IMR-90 (cell line): ENCODE results near the gene CD93. TPM values are rescaled to one million over a fixed set of nuclear protein-coding genes. Genes with fewer than 3 reads are reported as not detected.

Experiments
- ATAC-seq: fragments of 200-7000 bp; cut with Tn5 transposase; 2 replicates; pipeline ENCODE4 v1.9.1; 2020; ENCODE audit warnings: low read depth, mild to moderate bottlenecking, moderate library complexity
- BruUV-seq: library from RNA; stranded (reverse); fragments of 400-500 nt; replicated peaks from 2 replicates; lab custom pipeline; 2021; lab: Mats Ljungman, UMichigan
- CTCF ChIA-PET: fragments of 300-600 bp; formaldehyde crosslinking; extraction: SDS; loops from one replicate; lab custom pipeline; 2021; ENCODE audit warnings: antibody characterized with exemption; lab: Yijun Ruan, JAX
- POLR2A ChIA-PET: fragments of 300-600 bp; sonication (Branson Sonifier 250); formaldehyde crosslinking; loops from one replicate; lab custom pipeline; 2022; ENCODE audit warnings: antibody characterized with exemption; ENCODE audit not compliant: unreplicated experiment; lab: Charles Lee
- DNase-seq: peaks from one replicate; pipeline ENCODE4 v3.0.0; 2013
- H2AFZ ChIP-seq: replicated peaks from 2 replicates; pipeline ENCODE3; 2013; ENCODE audit warnings: low read length, mild to moderate bottlenecking; ENCODE audit not compliant: poor library complexity
- H2AK5ac ChIP-seq: 2 replicates; pipeline ENCODE4 v1.6.1; 2013; ENCODE audit warnings: low read depth, low read length, inconsistent platforms
- H2AK9ac ChIP-seq: replicated peaks from 2 replicates; pipeline ENCODE3; 2013; ENCODE audit warnings: mild to moderate bottlenecking, low read depth, low read length, moderate library complexity; ENCODE audit not compliant: poor library complexity
- H2BK120ac ChIP-seq: 2 replicates; pipeline ENCODE4 v1.6.1; 2013; ENCODE audit warnings: low read depth, low read length, inconsistent platforms
- H2BK15ac ChIP-seq: 3 replicates; pipeline ENCODE4 v1.6.1; 2013; ENCODE audit warnings: low read depth, low read length, inconsistent platforms
- H2BK20ac ChIP-seq: 2 replicates; pipeline ENCODE4 v1.6.1; 2013; ENCODE audit warnings: low read depth, mild to moderate bottlenecking, inconsistent platforms, low read length, moderate library complexity
- H2BK5ac ChIP-seq: 2 replicates; pipeline ENCODE4 v1.6.1; 2013; ENCODE audit warnings: mild to moderate bottlenecking, low read depth, low read length, inconsistent platforms; ENCODE audit not compliant: poor library complexity, severe bottlenecking
- H3K14ac ChIP-seq: replicated peaks from 2 replicates; pipeline ENCODE4 v1.6.1; 2013; ENCODE audit warnings: low read depth, low read length, inconsistent platforms
- H3K18ac ChIP-seq: 2 replicates; pipeline ENCODE4 v1.6.1; 2013; ENCODE audit warnings: low read depth, low read length, control low read depth
- H3K23ac ChIP-seq: 2 replicates; pipeline ENCODE4 v1.6.1; 2013; ENCODE audit warnings: low read depth, low read length, inconsistent platforms
- H3K27ac ChIP-seq: 2 replicates; pipeline ENCODE4 v1.5.1; 2013; ENCODE audit warnings: mild to moderate bottlenecking, control low read depth, low read length; ENCODE audit not compliant: insufficient read depth
- H3K27me3 ChIP-seq: 2 replicates; pipeline ENCODE4 v1.6.1; 2013; ENCODE audit warnings: low read length; ENCODE audit not compliant: control insufficient read depth, insufficient read depth
- H3K36me3 ChIP-seq: 2 replicates; pipeline ENCODE4 v1.6.1; 2013; ENCODE audit warnings: low read length, mixed read lengths; ENCODE audit not compliant: control insufficient read depth, insufficient read depth
- H3K4ac ChIP-seq: 2 replicates; pipeline ENCODE4 v1.6.1; 2013; ENCODE audit warnings: low read depth, low read length, inconsistent platforms
- H3K4me1 ChIP-seq: 2 replicates; pipeline ENCODE4 v1.6.1; 2013; ENCODE audit warnings: low read length, mixed read lengths; ENCODE audit not compliant: control insufficient read depth, insufficient read depth
- H3K4me2 ChIP-seq: 2 replicates; pipeline ENCODE4 v1.6.1; 2013; ENCODE audit warnings: low read depth, mild to moderate bottlenecking, control low read depth, low read length, moderate library complexity
- H3K4me3 ChIP-seq: 2 replicates; pipeline ENCODE4 v1.5.1; 2013; ENCODE audit warnings: low read depth, mild to moderate bottlenecking, control low read depth, low read length, moderate library complexity; ENCODE audit not compliant: insufficient read depth
- H3K56ac ChIP-seq: 2 replicates; pipeline ENCODE4 v1.6.1; 2013; ENCODE audit warnings: low read length, inconsistent platforms; ENCODE audit not compliant: insufficient read depth; ENCODE audit errors: extremely low read depth
- H3K79me1 ChIP-seq, 2 experiments: 2 replicates each; pipeline ENCODE4 v1.6.1; 2013; ENCODE audit warnings: low read length in 2 of 2, inconsistent platforms in 1 of 2, low read depth in 1 of 2
- H3K9ac ChIP-seq: 2 replicates; pipeline ENCODE4 v1.6.1; 2013; ENCODE audit warnings: low read depth, low read length, control low read depth
- H3K9me1 ChIP-seq: 2 replicates; pipeline ENCODE4 v1.6.1; 2013; ENCODE audit warnings: low read length, inconsistent platforms; ENCODE audit not compliant: insufficient read depth
- H3K9me3 ChIP-seq: 2 replicates; pipeline ENCODE4 v1.6.1; 2013; ENCODE audit warnings: low read length; ENCODE audit not compliant: control insufficient read depth, insufficient read depth
- H4K20me1 ChIP-seq: 2 replicates; pipeline ENCODE4 v1.6.1; 2013; ENCODE audit warnings: low read length, inconsistent platforms; ENCODE audit not compliant: insufficient read depth
- H4K5ac ChIP-seq: 2 replicates; pipeline ENCODE4 v1.6.1; 2013; ENCODE audit warnings: mild to moderate bottlenecking, low read depth, low read length, control low read depth
- H4K8ac ChIP-seq, 2 experiments: 2 replicates each; pipeline ENCODE4 v1.6.1; 2013; ENCODE audit warnings: low read depth in 2 of 2, low read length in 2 of 2, control low read depth in 1 of 2, inconsistent platforms in 1 of 2
- H4K91ac ChIP-seq: 2 replicates; pipeline ENCODE4 v1.6.1; 2013; ENCODE audit warnings: low read depth, low read length, inconsistent platforms; ENCODE audit not compliant: insufficient read depth
- CEBPB ChIP-seq: IDR thresholded peaks from 2 replicates; pipeline ENCODE4 v1.6.1; 2012; ENCODE audit warnings: low read depth, low read length, improper control_type of control experiment
- CHD1 ChIP-seq: IDR thresholded peaks from 2 replicates; pipeline ENCODE4 v1.6.1; 2012; ENCODE audit warnings: low read depth, low read length, improper control_type of control experiment
- ELK1 ChIP-seq: fragments of 150-350 bp; IDR thresholded peaks from 2 replicates; pipeline ENCODE4 v1.6.1; 2016; ENCODE audit warnings: low read depth, mild to moderate bottlenecking, low read length, moderate library complexity, borderline replicate concordance
- FOS ChIP-seq: fragments of 150-350 bp; IDR thresholded peaks from 2 replicates; pipeline ENCODE4 v1.6.1; 2016; ENCODE audit warnings: low read depth, low read length
- MAFK ChIP-seq: IDR thresholded peaks from 2 replicates; pipeline ENCODE4 v1.6.1; 2012; ENCODE audit warnings: low read depth, low read length, improper control_type of control experiment
- MAZ ChIP-seq: IDR thresholded peaks from 2 replicates; pipeline ENCODE4 v1.6.1; 2012; ENCODE audit warnings: low read depth, mild to moderate bottlenecking, low read length, improper control_type of control experiment, moderate library complexity, borderline replicate concordance
- MXI1 ChIP-seq: IDR thresholded peaks from 2 replicates; pipeline ENCODE4 v1.6.1; 2012; ENCODE audit warnings: low read depth, mild to moderate bottlenecking, low read length, moderate library complexity, borderline replicate concordance
- NFE2L2 ChIP-seq: fragments of 150-350 bp; IDR thresholded peaks from 2 replicates; pipeline ENCODE4 v1.6.1; 2016; ENCODE audit warnings: low read depth, mild to moderate bottlenecking, low read length
- POLR2A ChIP-seq: IDR thresholded peaks from 2 replicates; pipeline ENCODE4 v1.6.1; 2012; ENCODE audit warnings: mild to moderate bottlenecking, low read depth, low read length
- RAD21 ChIP-seq: IDR thresholded peaks from 2 replicates; pipeline ENCODE4 v1.6.1; 2012; ENCODE audit warnings: low read length, improper control_type of control experiment
- RCOR1 ChIP-seq: IDR thresholded peaks from 2 replicates; pipeline ENCODE4 v1.6.1; 2012; ENCODE audit warnings: mild to moderate bottlenecking, low read length, improper control_type of control experiment; ENCODE audit not compliant: insufficient replicate concordance
- RFX5 ChIP-seq: IDR thresholded peaks from 2 replicates; pipeline ENCODE4 v1.8.0; 2012; ENCODE audit warnings: low read depth, mild to moderate bottlenecking, low read length, moderate library complexity
- SMC3 ChIP-seq: fragments of 150-350 bp; IDR thresholded peaks from 2 replicates; pipeline ENCODE4 v1.6.1; 2016; ENCODE audit warnings: low read depth, mild to moderate bottlenecking, antibody characterized with exemption, low read length, moderate library complexity
- WGBS, 2 experiments: methylation state at CpG; one replicate each; pipeline versions ENCODE4 v1.1.5 to v1.1.7; 2013; ENCODE audit warnings: missing lambda C conversion rate in 2 of 2; ENCODE audit not compliant: insufficient read length in 1 of 2; ENCODE audit errors: extremely low coverage in 2 of 2; 5-methylcytosine and 5-hydroxymethylcytosine counted together
- dilution Hi-C: fragments of 300-500 bp; cut with HindIII; formaldehyde crosslinking; loops from one replicate; pipeline ENCODE4 v1.14.3; 2018; ENCODE audit warnings: low sequenced_read_pairs; ENCODE audit not compliant: unreplicated experiment
- in situ Hi-C: fragments of 300-500 bp; cut with MboI; formaldehyde crosslinking; loops from 3 replicates; pipeline ENCODE4 v1.14.3; 2019; ENCODE audit warnings: low sequenced_read_pairs, inconsistent platforms, mixed read lengths
- intact Hi-C: fragments of 100-400 bp; cut with micrococcal nuclease; formaldehyde crosslinking; loops from 2 replicates; pipeline ENCODE4 v1.10.0; 2022
- polyA plus RNA-seq, 3 experiments: library from polyadenylated mRNA; depleted of rRNA; stranded (reverse); fragments of >200 nt; gene quantifications; 2 replicates each; pipeline ENCODE4 v1.2.3, GENCODE V29; 2012; ENCODE audit warnings: low replicate concordance in 1 of 3
- total RNA-seq: library from RNA; depleted of rRNA; stranded (reverse); fragments of >200 nt; gene quantifications from 2 replicates; pipeline ENCODE4 v1.2.3, GENCODE V29; 2012

Gene CD93
- total and polyA plus RNA-seq, 2 of the 4 experiments (the other 2 are of a cell fraction): under 0.01 to 0.02 TPM

- Histone ChIP-seq H2BK120ac (no peak overlapping the region), H3K56ac (no peak overlapping the region), H3K9ac (no peak overlapping the region), H2BK20ac (no peak overlapping the region), H3K9me3 (no peaks in the 10 kb centered on the region), H3K14ac (no peak overlapping the region), H4K8ac (no peak overlapping the region), H3K9me1 (0 out of 2 replicates have a peak, but pooled peaks cover 2% of the 10 kb centered on the region), H3K18ac (no peak overlapping the region), H2BK15ac (no peak overlapping the region), H3K23ac (no peak overlapping the region), H2BK5ac (no peak overlapping the region), H4K5ac (no peak overlapping the region), H3K27me3 (peaks cover 25% of the 10 kb centered on the region), H2AK9ac (no peak overlapping the region), H3K4ac (no peak overlapping the region), H4K91ac (no peak overlapping the region), H2AFZ (no peak overlapping the region), H2AK5ac (no peak overlapping the region), H4K20me1 (no peaks in the 10 kb centered on the region), H3K4me3 (no peak overlapping the region), H3K79me1 (no peaks in the 10 kb centered on the region), H3K4me2 (no peak overlapping the region), H3K27ac (no peak overlapping the region), H3K36me3 (no peaks in the 10 kb centered on the region), H3K4me1 (peaks cover 10% of the 10 kb centered on the region; the same call in 1 of the 2 replicates)
- WGBS, 2 experiments: no CpG with 5 or more reads among the region's 9 CpGs
- no peak for TF ChIP-seq ELK1
- no peak for TF ChIP-seq POLR2A
- TF ChIP-seq RCOR1: no peak
- no peak for TF ChIP-seq FOS
- no peak for TF ChIP-seq RAD21
- no peak for TF ChIP-seq MAFK
- TF ChIP-seq SMC3: no peak
- no peak for TF ChIP-seq MAZ
- TF ChIP-seq CEBPB: no peak
- no peak for TF ChIP-seq RFX5
- no peak for TF ChIP-seq CHD1
- no peak for TF ChIP-seq NFE2L2
- TF ChIP-seq MXI1: no peak
- POLR2A ChIA-PET: no interaction called here
- DNase-seq (no peak), ATAC-seq (no peak)
- dilution Hi-C loops (no loop called here), in situ Hi-C loops (no loop called here), intact Hi-C loops (no loop called here)
- BruUV-seq: no TSS peak
- CTCF ChIA-PET: no interaction called here
Measured at GRCh38 chr20:23065266-23066201, 20.6 kb downstream of the CD93 start.
